Gastrocnemius medialis (tissue), 4 donors: ENCODE data around the gene KIF22. TPM values are rescaled to one million over a fixed set of nuclear protein-coding genes. Genes with fewer than 3 reads are reported as not detected.
A peak's percentile ranks its signal among the peaks of the same experiment; 100 is the strongest.
"Not testable (repeated sequence)": the region's sequence is repeated elsewhere in the genome, so short reads cannot be mapped to it uniquely, and the experiment has no call there.

Experiments
- ATAC-seq, 2 donors: fragments of 150-250 bp; one replicate each; pipeline ENCODE4 v1.9.1; 2016
- DNase-seq, 2 donors: peaks; one replicate each; pipeline ENCODE4 v3.0.0-alpha.2; 2019
- H3K27ac ChIP-seq, 4 donors: fragments of 200-600 bp; sonication (generic); 1 replicate in 1 of 4; 2 replicates in 3 of 4; pipeline ENCODE4 v1.5.1; 2016 to 2018; ENCODE audit warnings: mild to moderate bottlenecking in 2 of 4, moderate library complexity in 1 of 4
- H3K27me3 ChIP-seq, 3 donors: fragments of 200-600 bp; sonication (generic) in 2 of 3; 1 replicate in 1 of 3; 2 replicates in 2 of 3; pipeline versions ENCODE4 v1.5.1 to v1.6.0; 2016 to 2019; ENCODE audit warnings: mild to moderate bottlenecking in 1 of 3, moderate library complexity in 1 of 3
- H3K36me3 ChIP-seq, 2 donors: fragments of 200-600 bp; sonication (generic) in 1 of 2; one replicate each; pipeline ENCODE4 v1.5.1; 2017 to 2018
- H3K4me1 ChIP-seq, 2 donors: fragments of 200-600 bp; sonication (generic) in 1 of 2; one replicate each; pipeline ENCODE4 v1.5.1; 2016 to 2017; ENCODE audit warnings: mild to moderate bottlenecking in 2 of 2
- H3K4me3 ChIP-seq, 4 donors: fragments of 200-600 bp; sonication (generic) in 3 of 4; 1 replicate in 1 of 4; 2 replicates in 3 of 4; pipeline ENCODE4 v1.5.1; 2016 to 2019; ENCODE audit warnings: mild to moderate bottlenecking in 2 of 4
- H3K9me3 ChIP-seq, 3 donors: fragments of 200-600 bp; sonication (generic) in 2 of 3; 1 replicate in 1 of 3; 2 replicates in 2 of 3; pipeline ENCODE4 v1.5.1; 2016 to 2019
- CTCF ChIP-seq, 5 experiments: fragments of 450-650 bp in 3 of 5; fragments of 200-600 bp in 2 of 5; sonication (generic) in 2 of 5; IDR thresholded peaks in 4 of 5; conservative IDR thresholded peaks in 1 of 5; 1 replicate in 4 of 5; 2 replicates in 1 of 5; pipeline ENCODE4 v1.5.1; 2016 to 2019; ENCODE audit warnings: antibody characterized with exemption in 5 of 5, mild to moderate bottlenecking in 3 of 5, moderate library complexity in 3 of 5
- POLR2A ChIP-seq, 2 donors: fragments of 450-650 bp; IDR thresholded peaks; one replicate each; pipeline ENCODE4 v1.6.1; 2017; ENCODE audit warnings: antibody characterized with exemption in 2 of 2, mild to moderate bottlenecking in 2 of 2, moderate library complexity in 2 of 2
- in situ Hi-C, 4 donors: fragments of 200-750 bp; cut with MboI; loops; one replicate each; pipeline versions ENCODE4 v1.15.0 to v1.8.0; 2017; ENCODE audit warnings: low sequenced_read_pairs in 4 of 4
- intact Hi-C: fragments of 100-400 bp; cut with DNase I; formaldehyde crosslinking; loops from one replicate; pipeline ENCODE4 v1.15.1; 2023; ENCODE audit warnings: low total_unique reads
- total RNA-seq, 4 donors: library from RNA; depleted of rRNA; stranded (reverse); fragments of >200 nt; gene quantifications; one replicate each; pipeline versions ENCODE4 v1.1.0 to v1.2.3, GENCODE V29; 2016

KIF22 gene
- total RNA-seq, 4 donors from 2014 or later = 9.0 to 13.9 (median 12.8) TPM

- DNase-seq (no peak), ATAC-seq (no peak)
- Histone ChIP-seq H3K27ac (no peak overlapping the region), H3K4me3 (no peak overlapping the region), H3K9me3 (no peaks in the 10 kb centered on the region), H3K4me1 (peaks cover 0 to 9% of the 10 kb centered on the region in 2 donors), H3K27me3 (peaks cover 0 to 5% (median 3%) of the 10 kb centered on the region in 3 donors), H3K36me3 (no peaks in the 10 kb centered on the region)
- in situ Hi-C loops = loop anchor here in 1 of 4 donors (10.0 kb wide), 1 partner anchor 69 kb away; no protein-coding TSS in a partner anchor
- no peak for TF ChIP-seq POLR2A (IDR thresholded peaks at IDR 0.05)
- TF ChIP-seq CTCF (IDR thresholded peaks at IDR 0.05 in 4 of 5, conservative IDR thresholded peaks at IDR 0.05 in 1 of 5) = no peak
- intact Hi-C loops = no loop called here
Measured at GRCh38 chr16:29784157-29784556, 6.4 kb upstream of the KIF22 start.

- Histone ChIP-seq H3K27ac (no peak overlapping the region), H3K36me3 (no peaks in the 10 kb centered on the region), H3K4me1 (peaks cover 6 to 15% of the 10 kb centered on the region in 2 donors), H3K9me3 (no peaks in the 10 kb centered on the region), H3K27me3 (peaks cover 0 to 5% (median 0%) of the 10 kb centered on the region in 3 donors), H3K4me3 (peak overlapping the region; percentile 27 to 57 (median 35))
- intact Hi-C loops (no loop called here), in situ Hi-C loops (loop anchor here in 1 of 4 donors (10.0 kb wide), 1 partner anchor 70 kb away; no protein-coding TSS in a partner anchor)
- DNase-seq (peak; percentile 37 to 57), ATAC-seq (peak; percentile 76 to 83)
- no peak for TF ChIP-seq POLR2A (IDR thresholded peaks at IDR 0.05)
- TF ChIP-seq CTCF (IDR thresholded peaks at IDR 0.05 in 4 of 5, conservative IDR thresholded peaks at IDR 0.05 in 1 of 5) = peak; percentile 71 to 90 (median 77)
Measured at GRCh38 chr16:29784901-29785500, 5.5 kb upstream of the KIF22 start.

GRCh38 chr16:29787155-29787554 lies 3.4 kb upstream of the KIF22 start:
- intact Hi-C loops, H3K27me3 ChIP-seq, H3K36me3 ChIP-seq, ATAC-seq, H3K27ac ChIP-seq, DNase-seq, H3K9me3 ChIP-seq, H3K4me3 ChIP-seq: not testable (repeated sequence)
- in situ Hi-C loops = loop anchor here in 1 of 4 donors (10.0 kb wide), 1 partner anchor 72 kb away; no protein-coding TSS in a partner anchor
- H3K4me1 ChIP-seq = peaks cover 18 to 29% of the 10 kb centered on the region in 2 donors

GRCh38 chr16:29789775-29790182 lies 772 bp upstream of the KIF22 start:
- H3K36me3 ChIP-seq = no peaks in the 10 kb centered on the region
- in situ Hi-C loops = loop anchor here in 1 of 4 donors (10.0 kb wide), 1 partner anchor 75 kb away; no protein-coding TSS in a partner anchor
- no peaks in the 10 kb centered on the region for H3K9me3 ChIP-seq
- H3K27ac ChIP-seq = peak overlapping the region; percentile 89 to 95 (median 93)
- TF ChIP-seq CTCF (IDR thresholded peaks at IDR 0.05 in 4 of 5, conservative IDR thresholded peaks at IDR 0.05 in 1 of 5) (no peak), POLR2A (IDR thresholded peaks at IDR 0.05) (no peak)
- H3K27me3 ChIP-seq = no peaks in the 10 kb centered on the region
- DNase-seq = no peak
- H3K4me3 ChIP-seq = peak overlapping the region; percentile 91 to 95 (median 92)
- peaks cover 18 to 30% of the 10 kb centered on the region in 2 donors for H3K4me1 ChIP-seq
- intact Hi-C loops = loop anchor here (1.0 to 10.0 kb wide), 7 partner anchors 16 to 1925 kb away; partner anchors contain the start of genes CDIPT, INO80E, KCTD13 and PAGR1
- peak; percentile 26 to 40 for ATAC-seq
